Brain microvascular endothelial cell (primary cell): Measurements from ENCODE around the gene PAOX.

Experiments
- DNase-seq: peaks from one replicate; pipeline ENCODE4 v3.0.0-alpha.2; 2020
- H3K27ac ChIP-seq: fragments of 250-450 bp; sonication (Bioruptor Pico); 2 replicates; pipeline ENCODE4 v1.5.1; 2020; ENCODE audit warnings: mild to moderate bottlenecking, moderate library complexity
- H3K27me3 ChIP-seq: fragments of 250-450 bp; sonication (Bioruptor Pico); replicated peaks from 2 replicates; pipeline ENCODE4 v1.5.1; 2020; ENCODE audit warnings: mild to moderate bottlenecking
- H3K36me3 ChIP-seq: fragments of 250-450 bp; sonication (Bioruptor Pico); replicated peaks from 2 replicates; pipeline ENCODE4 v1.5.1; 2020; ENCODE audit warnings: mild to moderate bottlenecking
- H3K4me3 ChIP-seq: 2 replicates; pipeline ENCODE4 v1.5.1; 2011; ENCODE audit warnings: low read depth, mild to moderate bottlenecking, control low read depth, low read length, moderate library complexity
- CTCF ChIP-seq: IDR thresholded peaks from 2 replicates; pipeline ENCODE4 v1.5.1; 2011; ENCODE audit warnings: low read depth, mild to moderate bottlenecking, moderate library complexity, low read length, control low read depth, inconsistent platforms; ENCODE audit errors: missing control alignments
- in situ Hi-C: cut with HindIII; loops from 2 replicates; pipeline ENCODE4 v1.10.0; 2017; ENCODE audit warnings: low sequenced_read_pairs, low pct_ligation_motif_present

PAOX gene

GRCh38 chr10:133377818-133378250, 1.2 kb upstream of the PAOX start:
- Histone ChIP-seq H3K36me3 (no peaks in the 10 kb centered on the region), H3K27ac (no peak overlapping the region), H3K4me3 (peak overlapping the region; percentile 74), H3K27me3 (no peaks in the 10 kb centered on the region)
- TF ChIP-seq CTCF = no peak
- no peak for DNase-seq
- in situ Hi-C loops = no loop called here

DNA sequence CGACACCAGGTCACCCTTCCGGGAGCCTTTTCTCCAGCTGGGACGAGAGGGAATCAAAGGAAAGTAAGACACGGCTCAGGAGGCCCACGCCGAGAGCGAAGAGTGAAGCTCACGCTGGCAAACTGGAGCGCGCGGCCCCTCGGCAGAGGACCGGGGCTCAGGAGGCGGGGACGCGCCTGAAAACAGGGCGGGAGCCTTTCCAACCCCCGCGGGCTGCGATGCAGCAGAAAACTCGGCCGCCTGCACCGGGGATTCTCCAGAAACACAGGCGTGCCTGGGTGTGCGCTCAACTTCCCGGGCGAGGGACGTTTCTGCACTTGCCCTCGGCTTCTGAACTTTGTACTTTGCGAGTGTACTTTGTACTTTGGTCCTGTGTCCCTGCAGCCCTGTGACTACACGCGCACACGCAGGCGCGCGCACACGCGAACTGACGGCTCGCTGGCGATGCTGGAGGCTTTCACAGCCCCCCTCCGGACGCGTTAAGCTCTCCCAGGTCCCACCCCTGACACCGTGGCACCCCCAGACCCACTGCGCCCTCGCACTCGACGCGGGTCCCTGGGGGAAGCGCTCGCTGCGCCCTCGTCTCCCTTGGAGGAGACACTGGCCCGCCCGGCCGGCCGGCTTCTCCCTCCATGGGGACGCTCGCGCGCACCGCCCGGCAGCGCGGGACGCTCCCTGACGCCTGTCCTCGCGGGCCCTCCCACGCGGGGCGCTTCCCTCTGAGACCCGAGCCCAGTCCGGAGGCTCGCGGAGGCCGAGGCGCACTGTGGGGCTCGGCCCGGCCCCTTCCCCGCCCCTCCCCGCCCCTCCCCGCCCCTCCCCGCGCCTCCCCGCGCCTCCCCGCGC, 588 bp upstream of the PAOX start:
- no peak for DNase-seq
- in situ Hi-C loops = no loop called here
- no peak overlapping the region for H3K27ac ChIP-seq

GRCh38 chr10:133379801-133380666, 972 bp downstream of the PAOX start:
- in situ Hi-C loops = no loop called here
- no peak for DNase-seq
- Histone ChIP-seq H3K36me3 (no peaks in the 10 kb centered on the region), H3K27ac (no peak overlapping the region), H3K27me3 (no peaks in the 10 kb centered on the region), H3K4me3 (peak overlapping the region; percentile 49)
- no peak for TF ChIP-seq CTCF

More for the DNA sequence above, 588 bp upstream of the PAOX start:
- no peak for TF ChIP-seq CTCF
- Histone ChIP-seq H3K27me3 (no peaks in the 10 kb centered on the region), H3K4me3 (peak overlapping the region; percentile 74), H3K36me3 (no peaks in the 10 kb centered on the region)

GRCh38 chr10:133381036-133381435, 2.0 kb downstream of the PAOX start:
- no peak overlapping the region for H3K27ac ChIP-seq
- H3K4me3 ChIP-seq = no peak overlapping the region
- no peaks in the 10 kb centered on the region for H3K36me3 ChIP-seq
- in situ Hi-C loops = no loop called here
- DNase-seq = no peak
- no peak for TF ChIP-seq CTCF
- no peaks in the 10 kb centered on the region for H3K27me3 ChIP-seq

DNA sequence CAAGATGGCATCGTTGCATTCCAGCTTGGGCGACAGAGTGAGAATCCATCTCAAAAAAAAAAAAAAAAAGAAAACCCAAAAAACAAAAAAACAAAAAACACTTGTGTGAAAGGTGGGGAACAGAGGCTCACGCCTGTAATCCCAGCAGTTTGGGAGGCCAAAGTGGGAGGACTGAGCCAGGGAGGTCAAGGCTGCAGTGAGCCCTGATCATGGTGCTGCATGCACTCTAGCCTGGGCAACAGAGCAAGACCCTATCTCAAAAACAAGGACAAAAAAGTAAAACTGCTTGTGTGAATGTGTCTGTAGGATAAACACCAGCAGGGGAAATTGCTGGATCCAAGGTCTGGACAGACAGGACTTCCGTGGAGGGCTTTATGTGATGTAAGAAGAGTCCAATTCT, 4.5 kb downstream of the PAOX start:
- in situ Hi-C loops = no loop called here
- Histone ChIP-seq H3K27ac (no peak overlapping the region), H3K27me3 (no peaks in the 10 kb centered on the region), H3K36me3 (no peaks in the 10 kb centered on the region), H3K4me3 (no peak overlapping the region)
- TF ChIP-seq CTCF = no peak
- no peak for DNase-seq
